Tracheal epithelial cell (primary cell): Measurements from ENCODE around the gene CAMK2B. TPM values are rescaled to one million over a fixed set of nuclear protein-coding genes. Genes with fewer than 3 reads are reported as not detected.

ENCODE experiments used
- total RNA-seq: library from RNA; depleted of rRNA; stranded (reverse); fragments of >200 nt; gene quantifications from 2 replicates; pipeline ENCODE4 v1.2.1, GENCODE V29; 2014

The CAMK2B gene
- total RNA-seq: 0.72 TPM in 1 of 2 replicates, not detected in the other

GRCh38 chr7:44325201-44325671, at the start of gene CAMK2B:
TSS of gene CAMK2B (minus strand) at chr7:44325594. CDS start at chr7:44325421, 173 bp downstream.

DNA sequence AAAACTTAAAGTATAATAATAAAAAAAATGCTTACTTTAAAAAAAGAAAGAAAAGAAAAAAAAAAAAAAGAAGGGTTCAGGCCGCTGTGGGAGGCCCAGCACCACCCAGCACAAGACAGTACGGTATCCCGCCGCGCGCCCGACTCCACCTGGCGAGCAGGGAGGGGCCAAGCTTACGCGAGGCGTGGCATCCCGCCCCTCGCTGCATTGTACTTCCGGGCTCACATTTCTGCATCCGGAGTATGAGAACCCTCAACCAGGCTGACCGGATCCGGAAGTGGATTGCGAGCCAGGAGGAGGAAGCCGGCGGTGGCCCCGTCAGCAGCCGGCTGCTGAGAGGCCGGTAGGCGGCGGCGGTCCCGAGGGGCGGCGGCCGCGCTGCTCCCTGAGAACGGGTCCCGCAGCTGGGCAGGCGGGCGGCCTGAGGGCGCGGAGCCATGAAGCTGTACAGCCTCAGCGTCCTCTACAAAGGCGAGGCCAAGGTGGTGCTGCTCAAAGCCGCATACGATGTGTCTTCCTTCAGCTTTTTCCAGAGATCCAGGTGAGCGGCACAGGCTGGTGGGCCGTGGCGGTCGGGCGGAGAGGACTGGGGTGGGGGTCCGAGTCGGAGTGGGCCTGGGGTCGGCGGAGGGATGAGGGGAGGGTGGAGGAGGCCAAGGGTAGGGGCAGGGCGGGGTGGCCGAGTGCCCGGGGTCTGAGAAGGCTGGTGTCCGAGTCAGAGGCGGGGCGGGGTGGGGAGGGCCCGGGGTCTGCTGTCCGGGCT, 124.5 kb downstream of the CAMK2B start, which contains the start of gene YKT6:
Gene YKT6, plus strand, starts transcription at position 280 of the 763 bp plus-strand sequence. Its CDS starts 158 bp downstream, at position 438.

DNA sequence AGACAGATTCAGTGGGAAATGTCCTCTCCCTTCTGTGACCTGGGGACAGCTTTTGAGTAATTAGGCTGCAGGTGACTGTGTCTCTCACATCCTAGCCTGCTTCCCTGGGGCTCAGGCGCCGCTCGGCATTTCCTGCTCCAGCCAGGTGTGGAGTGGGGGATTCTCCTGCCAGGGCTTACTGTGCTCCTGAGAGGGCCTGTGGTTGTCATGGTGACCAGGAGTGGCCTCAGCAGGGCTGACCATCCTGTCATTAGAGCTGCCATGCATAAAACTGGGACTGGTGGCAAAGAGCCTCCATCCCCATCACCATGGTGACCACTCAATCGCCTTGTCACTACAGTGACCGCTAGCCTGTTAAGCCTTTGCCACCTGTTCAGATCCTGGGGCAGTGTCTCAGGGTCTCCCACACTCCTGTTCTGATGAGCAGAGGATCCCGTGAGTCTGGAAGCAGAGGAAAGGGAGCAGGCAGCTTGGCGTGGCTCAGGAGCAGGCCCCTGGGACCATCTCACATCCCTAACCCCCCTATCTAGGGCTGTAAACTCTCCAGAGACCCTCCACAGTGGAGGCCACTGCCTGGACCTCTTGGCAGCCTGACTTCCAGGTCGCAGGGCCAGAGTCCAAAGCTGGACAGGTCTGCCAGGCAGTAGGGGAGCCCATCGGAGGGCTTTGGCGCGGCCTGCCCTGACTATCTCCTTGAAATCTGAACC, 136.0 kb downstream of the CAMK2B start, which contains the start of gene GCK:
Gene GCK, minus strand, starts transcription at position 154 of the 707 bp plus-strand sequence. CDS start 486 bp downstream, outside the sequence.

Other genes starting within 250 kb of the CAMK2B start
- 9.4 and 11.6 TPM in 2 replicates for gene POLM, start 243.1 kb downstream of the CAMK2B start, total RNA-seq
- gene AEBP1, start 221.2 kb downstream of the CAMK2B start, total RNA-seq: 3.6 TPM in 1 of 2 replicates, not detected in the other
- gene POLD2, start 202.0 kb downstream of the CAMK2B start, total RNA-seq: 103 and 107 TPM in 2 replicates
- gene MYL7, start 184.3 kb downstream of the CAMK2B start, total RNA-seq: not detected in 2 replicates
- gene GCK, start 136.2 kb downstream of the CAMK2B start, total RNA-seq: 0.21 and 0.96 TPM in 2 replicates
- gene YKT6, start 124.6 kb downstream of the CAMK2B start, total RNA-seq: 44.3 and 85.5 TPM in 2 replicates
- gene NUDCD3, start 165.1 kb upstream of the CAMK2B start, total RNA-seq: 64.4 and 91.6 TPM in 2 replicates
- gene NPC1L1, start 215.7 kb upstream of the CAMK2B start, total RNA-seq: under 0.01 TPM in 1 of 2 replicates, not detected in the other
- 78.3 and 79.3 TPM in 2 replicates for gene DDX56, start 248.3 kb upstream of the CAMK2B start, total RNA-seq